Smooth muscle cell (in vitro differentiated cells): ENCODE data around the gene ZSCAN2. TPM values are rescaled to one million over a fixed set of nuclear protein-coding genes. Genes with fewer than 3 reads are reported as not detected.

ENCODE experiments used
- DNase-seq: peaks from one replicate; lab custom pipeline; 2025; ENCODE audit not compliant: unreplicated experiment; lab: John Stamatoyannopoulos, UW
- H2AFZ ChIP-seq: fragments of 200-600 bp; sonication (generic); 2 replicates; pipeline ENCODE4 v1.6.0; 2016; ENCODE audit warnings: antibody characterized with exemption, low read depth, mild to moderate bottlenecking
- H3F3A ChIP-seq: fragments of 200-600 bp; sonication (generic); 2 replicates; pipeline ENCODE4 v1.6.0; 2017; ENCODE audit warnings: antibody characterized with exemption, low read depth
- H3K27ac ChIP-seq: fragments of 200-600 bp; sonication (generic); 2 replicates; pipeline ENCODE4 v1.5.1; 2016; ENCODE audit warnings: low read depth, mild to moderate bottlenecking
- H3K27me3 ChIP-seq: fragments of 200-600 bp; sonication (generic); 2 replicates; pipeline ENCODE4 v1.6.1; 2016; ENCODE audit warnings: low read depth, mild to moderate bottlenecking
- H3K36me3 ChIP-seq: fragments of 200-600 bp; sonication (generic); 2 replicates; pipeline ENCODE4 v1.5.1; 2016; ENCODE audit warnings: low read depth
- H3K4me1 ChIP-seq: fragments of 200-600 bp; sonication (generic); 2 replicates; pipeline ENCODE4 v1.5.1; 2016; ENCODE audit warnings: low read depth
- H3K4me2 ChIP-seq: fragments of 200-600 bp; sonication (generic); 2 replicates; pipeline ENCODE4 v1.6.0; 2016; ENCODE audit warnings: mild to moderate bottlenecking
- H3K4me3 ChIP-seq: fragments of 200-600 bp; sonication (generic); 2 replicates; pipeline ENCODE4 v1.5.1; 2016; ENCODE audit warnings: mild to moderate bottlenecking
- H3K79me2 ChIP-seq: fragments of 200-600 bp; sonication (generic); 2 replicates; pipeline ENCODE4 v1.6.0; 2016; ENCODE audit warnings: low read depth, mild to moderate bottlenecking
- H3K9ac ChIP-seq: fragments of 200-600 bp; sonication (generic); 2 replicates; pipeline ENCODE4 v1.6.0; 2016; ENCODE audit warnings: low read depth
- H3K9me3 ChIP-seq: fragments of 200-600 bp; sonication (generic); replicated peaks from 2 replicates; pipeline ENCODE4 v1.5.1; 2016; ENCODE audit warnings: low read depth
- H4K20me1 ChIP-seq: fragments of 200-600 bp; sonication (generic); 2 replicates; pipeline ENCODE4 v1.6.0; 2016; ENCODE audit warnings: low read depth
- WGBS: methylation state at CpG from one replicate; pipeline ENCODE4 v1.1.7; 2016; ENCODE audit warnings: low lambda C conversion rate; 5-methylcytosine and 5-hydroxymethylcytosine counted together
- polyA plus RNA-seq: library from polyadenylated mRNA; unstranded; fragments of >200 nt; fragmentation: Nextera tagmentation; extraction: Ambion mirVana; gene quantifications from 2 replicates; pipeline ENCODE4 v1.2.1, GENCODE V29; 2016
- total RNA-seq: library from RNA; depleted of rRNA; stranded (reverse); fragments of >200 nt; gene quantifications from 2 replicates; pipeline ENCODE4 v1.2.3, GENCODE V29; 2014
- TF ChIP-seq, protein P1 (sequence below): fragments of 200-600 bp; sonication (generic); IDR thresholded peaks from 2 replicates; pipeline ENCODE4 v1.5.1; 2017; ENCODE audit warnings: borderline replicate concordance, mild to moderate bottlenecking, antibody characterized with exemption; ENCODE audit not compliant: insufficient read depth, poor library complexity, severe bottlenecking

Gene ZSCAN2
- total and polyA plus RNA-seq, 2 experiments from 2014 or later = 6.9 to 15.4 TPM

- Histone ChIP-seq H2AFZ (no peak overlapping the region), H4K20me1 (peaks cover 5% of the 10 kb centered on the region), H3K36me3 (peaks cover 7% of the 10 kb centered on the region), H3K79me2 (peaks cover 16% of the 10 kb centered on the region), H3K27me3 (no peaks in the 10 kb centered on the region), H3K9me3 (no peaks in the 10 kb centered on the region), H3K4me3 (no peak overlapping the region), H3K27ac (no peak overlapping the region), H3K4me1 (peaks cover 10% of the 10 kb centered on the region), H3K9ac (no peak overlapping the region), H3F3A (peaks cover 6% of the 10 kb centered on the region), H3K4me2 (no peak overlapping the region)
- no peak for DNase-seq
- WGBS = 96% methylated on average over 3 of the region's 3 CpGs
- TF ChIP-seq, protein P1, sequence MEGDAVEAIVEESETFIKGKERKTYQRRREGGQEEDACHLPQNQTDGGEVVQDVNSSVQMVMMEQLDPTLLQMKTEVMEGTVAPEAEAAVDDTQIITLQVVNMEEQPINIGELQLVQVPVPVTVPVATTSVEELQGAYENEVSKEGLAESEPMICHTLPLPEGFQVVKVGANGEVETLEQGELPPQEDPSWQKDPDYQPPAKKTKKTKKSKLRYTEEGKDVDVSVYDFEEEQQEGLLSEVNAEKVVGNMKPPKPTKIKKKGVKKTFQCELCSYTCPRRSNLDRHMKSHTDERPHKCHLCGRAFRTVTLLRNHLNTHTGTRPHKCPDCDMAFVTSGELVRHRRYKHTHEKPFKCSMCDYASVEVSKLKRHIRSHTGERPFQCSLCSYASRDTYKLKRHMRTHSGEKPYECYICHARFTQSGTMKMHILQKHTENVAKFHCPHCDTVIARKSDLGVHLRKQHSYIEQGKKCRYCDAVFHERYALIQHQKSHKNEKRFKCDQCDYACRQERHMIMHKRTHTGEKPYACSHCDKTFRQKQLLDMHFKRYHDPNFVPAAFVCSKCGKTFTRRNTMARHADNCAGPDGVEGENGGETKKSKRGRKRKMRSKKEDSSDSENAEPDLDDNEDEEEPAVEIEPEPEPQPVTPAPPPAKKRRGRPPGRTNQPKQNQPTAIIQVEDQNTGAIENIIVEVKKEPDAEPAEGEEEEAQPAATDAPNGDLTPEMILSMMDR = no peak
These were observed 47.7 kb downstream of the ZSCAN2 start for GRCh38 chr15:84648539-84648938.

- WGBS = 73% methylated on average over 2 of the region's 2 CpGs
- peaks cover 5% of the 10 kb centered on the region for H4K20me1 ChIP-seq
- no peaks in the 10 kb centered on the region for H3K27me3 ChIP-seq
- H3K4me1 ChIP-seq = peaks cover 12% of the 10 kb centered on the region
- H3K36me3 ChIP-seq = peaks cover 7% of the 10 kb centered on the region
- no peak for DNase-seq
- no peak overlapping the region for H2AFZ ChIP-seq
- no peak overlapping the region for H3K9ac ChIP-seq
- no peaks in the 10 kb centered on the region for H3K9me3 ChIP-seq
- peaks cover 18% of the 10 kb centered on the region for H3K79me2 ChIP-seq
- H3K4me3 ChIP-seq = no peak overlapping the region
- TF ChIP-seq, protein P1 = no peak
- H3F3A ChIP-seq = no peaks in the 10 kb centered on the region
- no peak overlapping the region for H3K4me2 ChIP-seq
- no peak overlapping the region for H3K27ac ChIP-seq
These were observed 48.9 kb downstream of the ZSCAN2 start for GRCh38 chr15:84649706-84650105.

DNA sequence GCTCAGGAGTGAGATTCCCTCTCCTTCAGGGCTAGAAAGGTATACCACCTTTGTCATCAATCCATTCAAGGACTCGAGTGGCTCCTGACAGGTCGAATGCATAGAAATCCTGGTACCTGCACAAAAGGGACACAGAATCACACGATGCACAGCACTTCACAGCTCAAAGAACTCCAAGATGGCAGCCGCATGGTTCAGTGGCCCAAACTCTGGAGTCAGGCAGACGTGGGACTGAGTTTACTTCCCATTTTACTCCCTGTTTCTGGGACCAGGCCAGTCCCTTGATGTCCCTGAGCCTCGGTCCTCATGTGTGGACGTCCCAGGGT lies 52.7 kb downstream of the ZSCAN2 start:
- no peaks in the 10 kb centered on the region for H3F3A ChIP-seq

More for the DNA sequence above, 52.7 kb downstream of the ZSCAN2 start:
- Histone ChIP-seq H3K4me2 (peak overlapping the region; percentile 87), H3K9me3 (no peaks in the 10 kb centered on the region), H3K4me3 (peak overlapping the region; percentile 67), H2AFZ (peak overlapping the region; percentile 60), H3K27me3 (no peaks in the 10 kb centered on the region), H3K27ac (peak overlapping the region; percentile 88), H3K4me1 (peaks cover 12% of the 10 kb centered on the region), H3K36me3 (peaks cover 6% of the 10 kb centered on the region), H4K20me1 (no peaks in the 10 kb centered on the region), H3K79me2 (peaks cover 18% of the 10 kb centered on the region), H3K9ac (peak overlapping the region; percentile 91)
- TF ChIP-seq, protein P1 = no peak
- 32% methylated on average over 7 of the region's 7 CpGs for WGBS
- DNase-seq = no peak
